Fibroblast of gingiva (primary cell): ENCODE measurements around the gene GRK7.
"Not testable (repeated sequence)": the region's sequence is repeated elsewhere in the genome, so short reads cannot be mapped to it uniquely, and the experiment has no call there.

Experiments
- DNase-seq: peaks from one replicate; pipeline ENCODE4 v3.0.0-alpha.2; 2011; ENCODE audit warnings: low read depth

The GRK7 gene

GRCh38 chr3:141796081-141796888 is 33.1 kb downstream of the GRK7 start:
- peak; percentile 84 for DNase-seq

GRCh38 chr3:141796889-141797781 is 33.9 kb downstream of the GRK7 start:
- no peak for DNase-seq

- DNase-seq: no peak
Measured at GRCh38 chr3:141797819-141798447, 34.7 kb downstream of the GRK7 start.

GRCh38 chr3:141798448-141798845 is 35.2 kb downstream of the GRK7 start:
- no peak for DNase-seq

GRCh38 chr3:141802316-141803077 is 39.3 kb downstream of the GRK7 start:
- no peak for DNase-seq

- DNase-seq: not testable (repeated sequence)
Measured at GRCh38 chr3:141803538-141803937, 40.3 kb downstream of the GRK7 start.

GRCh38 chr3:141804447-141804777 is 41.2 kb downstream of the GRK7 start:
- DNase-seq: no peak

GRCh38 chr3:141804778-141805639 is 41.8 kb downstream of the GRK7 start:
- DNase-seq: no peak

GRCh38 chr3:141807277-141808033 is 44.2 kb downstream of the GRK7 start:
- no peak for DNase-seq

- DNase-seq: no peak
Measured at GRCh38 chr3:141808586-141808985, 45.4 kb downstream of the GRK7 start.

GRCh38 chr3:141810161-141810560 is 47.0 kb downstream of the GRK7 start:
- DNase-seq: no peak

GRCh38 chr3:141811348-141811747 is 48.1 kb downstream of the GRK7 start:
- DNase-seq: no peak

- DNase-seq: no peak
Measured at GRCh38 chr3:141812084-141812483, 48.9 kb downstream of the GRK7 start.

- no peak for DNase-seq
Measured at GRCh38 chr3:141812586-141812985, 49.4 kb downstream of the GRK7 start.
